HepG2 (cell line): Measurements from ENCODE around the gene MXI1. TPM values are rescaled to one million over a fixed set of nuclear protein-coding genes. Genes with fewer than 3 reads are reported as not detected.

Experiments used
- FOXJ3 ChIP-seq: sonication (generic); formaldehyde crosslinking; IDR thresholded peaks from 2 replicates; pipeline ENCODE4 v1.4.0; 2020; ENCODE audit warnings: missing genetic modification reagents, mild to moderate bottlenecking, borderline replicate concordance
- FOXK2 ChIP-seq: fragments of 450-650 bp; IDR thresholded peaks from 2 replicates; pipeline ENCODE4 v1.6.1; 2016
- NKX3-1 ChIP-seq: sonication (generic); formaldehyde crosslinking; IDR thresholded peaks from 2 replicates; pipeline ENCODE4 v1.5.0; 2020; ENCODE audit warnings: missing genetic modification reagents
- NONO ChIP-seq, 2 experiments: fragments of 450-650 bp in 1 of 2; sonication (generic) in 1 of 2; formaldehyde crosslinking in 1 of 2; IDR thresholded peaks in 1 of 2; conservative IDR thresholded peaks in 1 of 2; 2 replicates each; pipeline versions ENCODE4 v1.6.1 to v1.8.0; 2017 to 2022; ENCODE audit warnings: mild to moderate bottlenecking in 1 of 2, missing genetic modification reagents in 1 of 2, moderate library complexity in 1 of 2
- RFXANK ChIP-seq: IDR thresholded peaks from 2 replicates; pipeline ENCODE4 v1.6.1; 2016
- ZFP82 ChIP-seq: sonication (generic); formaldehyde crosslinking; IDR thresholded peaks from 2 replicates; pipeline ENCODE4 v1.5.1; 2020; ENCODE audit warnings: mild to moderate bottlenecking, missing genetic modification reagents, borderline replicate concordance
- ZNF441 ChIP-seq: sonication (generic); formaldehyde crosslinking; IDR thresholded peaks from 2 replicates; pipeline ENCODE4 v1.7.0; 2021; ENCODE audit warnings: missing genetic modification reagents, borderline replicate concordance
- ZNF530 ChIP-seq: sonication (generic); formaldehyde crosslinking; IDR thresholded peaks from 2 replicates; pipeline ENCODE4 v1.5.0; 2020; ENCODE audit warnings: low read depth, mild to moderate bottlenecking, missing genetic modification reagents
- ZNF772 ChIP-seq: sonication (generic); formaldehyde crosslinking; IDR thresholded peaks from 2 replicates; pipeline ENCODE4 v1.5.0; 2020; ENCODE audit warnings: mild to moderate bottlenecking, missing genetic modification reagents
- polyA plus RNA-seq, 8 experiments: library from polyadenylated mRNA; depleted of rRNA in 3 of 8; stranded (reverse) in 7 of 8; unstranded in 1 of 8; fragments of >200 nt; fragmentation: Illumina TruSeq in 4 of 8; extraction: Trizol in 4 of 8; gene quantifications; 2 replicates each; pipeline versions ENCODE4 v1.2.1 to v1.2.3, GENCODE V29; 2011 to 2016; ENCODE audit warnings: low read depth in 4 of 8, missing spikeins in 1 of 8, mixed read lengths in 1 of 8; ENCODE audit not compliant: insufficient read depth in 1 of 8
- total RNA-seq, 5 experiments: library from RNA; depleted of rRNA; stranded (reverse); fragments of >200 nt; fragmentation: Illumina TruSeq; extraction: Trizol; gene quantifications; 2 replicates each; pipeline ENCODE4 v1.2.3, GENCODE V29; 2016; ENCODE audit warnings: low read depth in 1 of 5
- TF ChIP-seq, protein P1 (sequence below): IDR thresholded peaks from 2 replicates; pipeline ENCODE4 v1.6.1; 2016; ENCODE audit warnings: mild to moderate bottlenecking
- TF ChIP-seq, protein P2 (sequence below), 2 experiments: sonication (generic) in 1 of 2; formaldehyde crosslinking in 1 of 2; IDR thresholded peaks; 2 replicates each; pipeline versions ENCODE4 v1.4.0 to v1.6.1; 2018 to 2020; ENCODE audit warnings: missing genetic modification reagents in 2 of 2, borderline replicate concordance in 1 of 2, low read depth in 1 of 2, mild to moderate bottlenecking in 1 of 2, missing biosample characterization in 1 of 2
- TF ChIP-seq, protein P3 (sequence below): sonication (generic); formaldehyde crosslinking; IDR thresholded peaks from 2 replicates; pipeline ENCODE4 v1.9.0; 2021; ENCODE audit warnings: mild to moderate bottlenecking, missing genetic modification reagents
- TF ChIP-seq, protein P4 (sequence below): sonication (generic); formaldehyde crosslinking; IDR thresholded peaks from 2 replicates; pipeline ENCODE4 v1.5.0; 2020; ENCODE audit warnings: mild to moderate bottlenecking, missing genetic modification reagents, borderline replicate concordance

MXI1 gene
- total and polyA plus RNA-seq, 2 of the 13 experiments (the other 11 are each of a cell fraction or from before 2014, with no cell fraction given) = 6.6 to 22.0 TPM

DNA sequence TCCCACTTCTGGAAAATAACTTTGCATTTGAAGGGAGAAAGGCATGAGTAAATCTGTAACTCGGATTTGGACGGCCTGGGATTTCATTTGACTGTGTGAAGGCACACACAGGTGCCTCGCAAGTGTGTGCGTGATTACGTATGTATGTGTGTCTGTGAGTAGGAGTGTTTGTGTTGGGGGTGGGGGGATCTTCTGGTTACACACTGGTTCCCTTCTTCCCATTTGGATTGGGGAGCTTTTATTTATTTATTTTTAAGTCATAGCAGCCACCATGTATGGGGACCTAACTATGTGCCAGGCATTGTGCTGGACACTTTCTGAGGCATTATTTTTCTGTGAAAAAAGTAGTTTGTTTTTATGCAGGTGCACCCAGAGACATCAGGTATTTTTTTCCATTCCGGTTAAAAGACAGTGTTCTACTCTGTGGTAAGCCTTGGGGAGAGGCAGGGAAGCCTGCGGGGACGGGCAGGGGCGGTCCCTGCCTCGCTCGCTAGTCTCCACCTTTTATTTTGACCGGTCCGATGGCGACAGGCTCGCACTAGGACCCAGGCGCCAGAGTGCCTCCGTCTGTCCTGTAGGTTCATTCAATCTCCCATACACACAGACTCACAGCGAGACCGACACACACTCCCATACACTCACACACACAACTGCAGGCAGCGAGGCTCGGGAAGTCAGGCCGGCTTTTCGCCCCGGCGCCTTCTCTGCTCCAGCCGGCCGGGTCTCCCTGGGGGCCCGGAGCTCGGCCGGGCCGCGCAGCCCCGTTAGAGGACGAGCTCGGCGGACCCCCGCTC, at the start of gene MXI1 (continued):
- TF ChIP-seq, protein P1, sequence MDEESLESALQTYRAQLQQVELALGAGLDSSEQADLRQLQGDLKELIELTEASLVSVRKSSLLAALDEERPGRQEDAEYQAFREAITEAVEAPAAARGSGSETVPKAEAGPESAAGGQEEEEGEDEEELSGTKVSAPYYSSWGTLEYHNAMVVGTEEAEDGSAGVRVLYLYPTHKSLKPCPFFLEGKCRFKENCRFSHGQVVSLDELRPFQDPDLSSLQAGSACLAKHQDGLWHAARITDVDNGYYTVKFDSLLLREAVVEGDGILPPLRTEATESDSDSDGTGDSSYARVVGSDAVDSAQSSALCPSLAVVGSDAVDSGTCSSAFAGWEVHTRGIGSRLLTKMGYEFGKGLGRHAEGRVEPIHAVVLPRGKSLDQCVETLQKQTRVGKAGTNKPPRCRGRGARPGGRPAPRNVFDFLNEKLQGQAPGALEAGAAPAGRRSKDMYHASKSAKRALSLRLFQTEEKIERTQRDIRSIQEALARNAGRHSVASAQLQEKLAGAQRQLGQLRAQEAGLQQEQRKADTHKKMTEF (CRISPR knock-in tag) = peak; percentile 41; the same call in 1 of the 2 replicates
- 0 out of 2 replicates have a peak, but pooled peaks have one; percentile 56 for TF ChIP-seq ZNF441 (CRISPR knock-in tag)
- TF ChIP-seq FOXJ3 (CRISPR knock-in tag) = 0 out of 2 replicates have a peak, but pooled peaks have one; percentile 26
- TF ChIP-seq RFXANK (CRISPR knock-in tag) = peak; percentile 55; the same call in 1 of the 2 replicates
- TF ChIP-seq FOXK2 = no peak
- TF ChIP-seq, protein P2, sequence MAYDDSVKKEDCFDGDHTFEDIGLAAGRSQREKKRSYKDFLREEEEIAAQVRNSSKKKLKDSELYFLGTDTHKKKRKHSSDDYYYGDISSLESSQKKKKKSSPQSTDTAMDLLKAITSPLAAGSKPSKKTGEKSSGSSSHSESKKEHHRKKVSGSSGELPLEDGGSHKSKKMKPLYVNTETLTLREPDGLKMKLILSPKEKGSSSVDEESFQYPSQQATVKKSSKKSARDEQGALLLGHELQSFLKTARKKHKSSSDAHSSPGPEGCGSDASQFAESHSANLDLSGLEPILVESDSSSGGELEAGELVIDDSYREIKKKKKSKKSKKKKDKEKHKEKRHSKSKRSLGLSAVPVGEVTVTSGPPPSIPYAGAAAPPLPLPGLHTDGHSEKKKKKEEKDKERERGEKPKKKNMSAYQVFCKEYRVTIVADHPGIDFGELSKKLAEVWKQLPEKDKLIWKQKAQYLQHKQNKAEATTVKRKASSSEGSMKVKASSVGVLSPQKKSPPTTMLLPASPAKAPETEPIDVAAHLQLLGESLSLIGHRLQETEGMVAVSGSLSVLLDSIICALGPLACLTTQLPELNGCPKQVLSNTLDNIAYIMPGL (CRISPR knock-in tag; IDR thresholded peaks at IDR 0.05; ENCODE audit: borderline replicate concordance in 1 of 2, low read depth in 1 of 2) = peak; percentile 34 to 42; a peak in 1 of 4 replicates
- 0 out of 2 replicates have a peak, but pooled peaks have one; percentile 45 for TF ChIP-seq ZNF772 (CRISPR knock-in tag)
- no peak for TF ChIP-seq NONO (IDR thresholded peaks at IDR 0.05)
- 0 out of 2 replicates have a peak, but pooled peaks have one; percentile 60 for TF ChIP-seq NONO (CRISPR knock-in tag; conservative IDR thresholded peaks at IDR 0.05)
- TF ChIP-seq, protein P3, sequence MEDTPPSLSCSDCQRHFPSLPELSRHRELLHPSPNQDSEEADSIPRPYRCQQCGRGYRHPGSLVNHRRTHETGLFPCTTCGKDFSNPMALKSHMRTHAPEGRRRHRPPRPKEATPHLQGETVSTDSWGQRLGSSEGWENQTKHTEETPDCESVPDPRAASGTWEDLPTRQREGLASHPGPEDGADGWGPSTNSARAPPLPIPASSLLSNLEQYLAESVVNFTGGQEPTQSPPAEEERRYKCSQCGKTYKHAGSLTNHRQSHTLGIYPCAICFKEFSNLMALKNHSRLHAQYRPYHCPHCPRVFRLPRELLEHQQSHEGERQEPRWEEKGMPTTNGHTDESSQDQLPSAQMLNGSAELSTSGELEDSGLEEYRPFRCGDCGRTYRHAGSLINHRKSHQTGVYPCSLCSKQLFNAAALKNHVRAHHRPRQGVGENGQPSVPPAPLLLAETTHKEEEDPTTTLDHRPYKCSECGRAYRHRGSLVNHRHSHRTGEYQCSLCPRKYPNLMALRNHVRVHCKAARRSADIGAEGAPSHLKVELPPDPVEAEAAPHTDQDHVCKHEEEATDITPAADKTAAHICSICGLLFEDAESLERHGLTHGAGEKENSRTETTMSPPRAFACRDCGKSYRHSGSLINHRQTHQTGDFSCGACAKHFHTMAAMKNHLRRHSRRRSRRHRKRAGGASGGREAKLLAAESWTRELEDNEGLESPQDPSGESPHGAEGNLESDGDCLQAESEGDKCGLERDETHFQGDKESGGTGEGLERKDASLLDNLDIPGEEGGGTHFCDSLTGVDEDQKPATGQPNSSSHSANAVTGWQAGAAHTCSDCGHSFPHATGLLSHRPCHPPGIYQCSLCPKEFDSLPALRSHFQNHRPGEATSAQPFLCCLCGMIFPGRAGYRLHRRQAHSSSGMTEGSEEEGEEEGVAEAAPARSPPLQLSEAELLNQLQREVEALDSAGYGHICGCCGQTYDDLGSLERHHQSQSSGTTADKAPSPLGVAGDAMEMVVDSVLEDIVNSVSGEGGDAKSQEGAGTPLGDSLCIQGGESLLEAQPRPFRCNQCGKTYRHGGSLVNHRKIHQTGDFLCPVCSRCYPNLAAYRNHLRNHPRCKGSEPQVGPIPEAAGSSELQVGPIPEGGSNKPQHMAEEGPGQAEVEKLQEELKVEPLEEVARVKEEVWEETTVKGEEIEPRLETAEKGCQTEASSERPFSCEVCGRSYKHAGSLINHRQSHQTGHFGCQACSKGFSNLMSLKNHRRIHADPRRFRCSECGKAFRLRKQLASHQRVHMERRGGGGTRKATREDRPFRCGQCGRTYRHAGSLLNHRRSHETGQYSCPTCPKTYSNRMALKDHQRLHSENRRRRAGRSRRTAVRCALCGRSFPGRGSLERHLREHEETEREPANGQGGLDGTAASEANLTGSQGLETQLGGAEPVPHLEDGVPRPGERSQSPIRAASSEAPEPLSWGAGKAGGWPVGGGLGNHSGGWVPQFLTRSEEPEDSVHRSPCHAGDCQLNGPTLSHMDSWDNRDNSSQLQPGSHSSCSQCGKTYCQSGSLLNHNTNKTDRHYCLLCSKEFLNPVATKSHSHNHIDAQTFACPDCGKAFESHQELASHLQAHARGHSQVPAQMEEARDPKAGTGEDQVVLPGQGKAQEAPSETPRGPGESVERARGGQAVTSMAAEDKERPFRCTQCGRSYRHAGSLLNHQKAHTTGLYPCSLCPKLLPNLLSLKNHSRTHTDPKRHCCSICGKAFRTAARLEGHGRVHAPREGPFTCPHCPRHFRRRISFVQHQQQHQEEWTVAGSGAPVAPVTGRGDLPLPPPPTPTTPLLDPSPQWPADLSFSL (CRISPR knock-in tag) = peak; percentile 100
- 0 out of 2 replicates have a peak, but pooled peaks have one; percentile 29 for TF ChIP-seq NKX3-1
- 0 out of 2 replicates have a peak, but pooled peaks have one; percentile 50 for TF ChIP-seq ZNF530 (CRISPR knock-in tag)
- no peak for TF ChIP-seq ZFP82 (CRISPR knock-in tag)
- TF ChIP-seq, protein P4, sequence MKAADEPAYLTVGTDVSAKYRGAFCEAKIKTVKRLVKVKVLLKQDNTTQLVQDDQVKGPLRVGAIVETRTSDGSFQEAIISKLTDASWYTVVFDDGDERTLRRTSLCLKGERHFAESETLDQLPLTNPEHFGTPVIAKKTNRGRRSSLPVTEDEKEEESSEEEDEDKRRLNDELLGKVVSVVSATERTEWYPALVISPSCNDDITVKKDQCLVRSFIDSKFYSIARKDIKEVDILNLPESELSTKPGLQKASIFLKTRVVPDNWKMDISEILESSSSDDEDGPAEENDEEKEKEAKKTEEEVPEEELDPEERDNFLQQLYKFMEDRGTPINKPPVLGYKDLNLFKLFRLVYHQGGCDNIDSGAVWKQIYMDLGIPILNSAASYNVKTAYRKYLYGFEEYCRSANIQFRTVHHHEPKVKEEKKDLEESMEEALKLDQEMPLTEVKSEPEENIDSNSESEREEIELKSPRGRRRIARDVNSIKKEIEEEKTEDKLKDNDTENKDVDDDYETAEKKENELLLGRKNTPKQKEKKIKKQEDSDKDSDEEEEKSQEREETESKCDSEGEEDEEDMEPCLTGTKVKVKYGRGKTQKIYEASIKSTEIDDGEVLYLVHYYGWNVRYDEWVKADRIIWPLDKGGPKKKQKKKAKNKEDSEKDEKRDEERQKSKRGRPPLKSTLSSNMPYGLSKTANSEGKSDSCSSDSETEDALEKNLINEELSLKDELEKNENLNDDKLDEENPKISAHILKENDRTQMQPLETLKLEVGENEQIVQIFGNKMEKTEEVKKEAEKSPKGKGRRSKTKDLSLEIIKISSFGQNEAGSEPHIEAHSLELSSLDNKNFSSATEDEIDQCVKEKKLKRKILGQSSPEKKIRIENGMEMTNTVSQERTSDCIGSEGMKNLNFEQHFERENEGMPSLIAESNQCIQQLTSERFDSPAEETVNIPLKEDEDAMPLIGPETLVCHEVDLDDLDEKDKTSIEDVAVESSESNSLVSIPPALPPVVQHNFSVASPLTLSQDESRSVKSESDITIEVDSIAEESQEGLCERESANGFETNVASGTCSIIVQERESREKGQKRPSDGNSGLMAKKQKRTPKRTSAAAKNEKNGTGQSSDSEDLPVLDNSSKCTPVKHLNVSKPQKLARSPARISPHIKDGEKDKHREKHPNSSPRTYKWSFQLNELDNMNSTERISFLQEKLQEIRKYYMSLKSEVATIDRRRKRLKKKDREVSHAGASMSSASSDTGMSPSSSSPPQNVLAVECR (CRISPR knock-in tag) = peak; percentile 71; the same call in 1 of the 2 replicates
